ENCODE data around the gene THRA.

The THRA gene

DNA sequence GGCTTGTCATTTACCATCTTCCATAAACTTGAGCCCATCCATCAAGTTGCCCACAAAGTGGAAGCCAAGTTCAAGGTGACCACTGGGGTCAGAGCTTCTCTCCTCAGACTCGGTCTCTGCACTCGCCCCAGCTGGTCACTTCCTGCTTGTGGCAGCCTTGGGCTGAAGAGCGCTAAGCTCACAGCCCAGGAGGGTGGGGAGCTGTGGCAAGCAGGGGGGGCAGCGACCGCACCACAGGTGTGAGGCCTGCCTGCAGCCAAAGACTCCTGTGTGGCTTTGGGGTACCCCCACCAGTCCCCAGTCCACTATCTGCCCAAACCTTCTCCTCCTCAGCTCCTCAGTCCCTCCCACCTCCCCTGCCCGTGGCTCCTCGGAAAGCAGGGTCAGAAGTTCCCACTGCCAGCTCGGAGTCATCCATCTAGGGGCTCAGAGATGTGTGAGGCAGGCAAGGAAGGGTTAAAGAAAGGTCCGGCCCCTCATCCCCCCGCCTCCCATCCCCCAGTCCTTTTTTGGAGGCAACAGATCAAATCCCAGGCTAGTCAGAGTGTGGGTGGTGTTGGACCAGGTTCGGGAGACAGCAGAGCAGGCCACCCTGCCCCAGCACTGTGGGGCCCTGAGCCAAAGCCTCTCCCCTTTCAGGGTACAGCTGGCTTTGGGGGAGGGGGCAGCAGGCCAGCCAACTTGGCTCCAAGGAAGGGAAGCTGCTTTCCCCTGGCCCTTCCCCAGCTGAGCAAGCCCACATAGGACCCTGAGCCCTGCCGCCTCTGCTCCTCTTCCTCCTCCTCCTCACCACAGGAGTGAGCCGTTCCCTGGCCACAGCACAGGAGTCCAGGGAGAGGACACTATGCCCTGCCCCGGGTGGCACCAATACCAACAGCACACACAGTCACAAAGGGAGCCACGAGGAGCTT, 44.3 kb upstream of the THRA start:
- TF ChIP-seq, protein P1, sequence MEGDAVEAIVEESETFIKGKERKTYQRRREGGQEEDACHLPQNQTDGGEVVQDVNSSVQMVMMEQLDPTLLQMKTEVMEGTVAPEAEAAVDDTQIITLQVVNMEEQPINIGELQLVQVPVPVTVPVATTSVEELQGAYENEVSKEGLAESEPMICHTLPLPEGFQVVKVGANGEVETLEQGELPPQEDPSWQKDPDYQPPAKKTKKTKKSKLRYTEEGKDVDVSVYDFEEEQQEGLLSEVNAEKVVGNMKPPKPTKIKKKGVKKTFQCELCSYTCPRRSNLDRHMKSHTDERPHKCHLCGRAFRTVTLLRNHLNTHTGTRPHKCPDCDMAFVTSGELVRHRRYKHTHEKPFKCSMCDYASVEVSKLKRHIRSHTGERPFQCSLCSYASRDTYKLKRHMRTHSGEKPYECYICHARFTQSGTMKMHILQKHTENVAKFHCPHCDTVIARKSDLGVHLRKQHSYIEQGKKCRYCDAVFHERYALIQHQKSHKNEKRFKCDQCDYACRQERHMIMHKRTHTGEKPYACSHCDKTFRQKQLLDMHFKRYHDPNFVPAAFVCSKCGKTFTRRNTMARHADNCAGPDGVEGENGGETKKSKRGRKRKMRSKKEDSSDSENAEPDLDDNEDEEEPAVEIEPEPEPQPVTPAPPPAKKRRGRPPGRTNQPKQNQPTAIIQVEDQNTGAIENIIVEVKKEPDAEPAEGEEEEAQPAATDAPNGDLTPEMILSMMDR (IDR thresholded peaks at IDR 0.05; ENCODE audit: low read depth, low read length), result no peak
- DNase-seq (ENCODE audit: low read depth in 2 of 2), result peak; percentile 55 to 76
- peak overlapping the region in 1 of 2 donors; percentile 67 for H3K4me3 ChIP-seq (replicated peaks in 1 of 2; ENCODE audit: low read depth in 2 of 2, low read length in 2 of 2)

- TF ChIP-seq, protein P1 (IDR thresholded peaks at IDR 0.05; ENCODE audit: low read depth, low read length), result no peak
- peak overlapping the region in 1 of 2 donors; percentile 67 for H3K4me3 ChIP-seq (replicated peaks in 1 of 2; ENCODE audit: low read depth in 2 of 2, low read length in 2 of 2)
- peak; percentile 83 to 92 for DNase-seq (ENCODE audit: low read depth in 2 of 2)
These were observed 43.4 kb upstream of the THRA start for GRCh38 chr17:40019140-40019991.

GRCh38 chr17:40020146-40020545, 42.6 kb upstream of the THRA start:
- H3K4me3 ChIP-seq (replicated peaks in 1 of 2; ENCODE audit: low read depth in 2 of 2, low read length in 2 of 2), result no peak overlapping the region
- TF ChIP-seq, protein P1 (IDR thresholded peaks at IDR 0.05; ENCODE audit: low read depth, low read length), result no peak
- DNase-seq (ENCODE audit: low read depth in 2 of 2), result no peak

DNA sequence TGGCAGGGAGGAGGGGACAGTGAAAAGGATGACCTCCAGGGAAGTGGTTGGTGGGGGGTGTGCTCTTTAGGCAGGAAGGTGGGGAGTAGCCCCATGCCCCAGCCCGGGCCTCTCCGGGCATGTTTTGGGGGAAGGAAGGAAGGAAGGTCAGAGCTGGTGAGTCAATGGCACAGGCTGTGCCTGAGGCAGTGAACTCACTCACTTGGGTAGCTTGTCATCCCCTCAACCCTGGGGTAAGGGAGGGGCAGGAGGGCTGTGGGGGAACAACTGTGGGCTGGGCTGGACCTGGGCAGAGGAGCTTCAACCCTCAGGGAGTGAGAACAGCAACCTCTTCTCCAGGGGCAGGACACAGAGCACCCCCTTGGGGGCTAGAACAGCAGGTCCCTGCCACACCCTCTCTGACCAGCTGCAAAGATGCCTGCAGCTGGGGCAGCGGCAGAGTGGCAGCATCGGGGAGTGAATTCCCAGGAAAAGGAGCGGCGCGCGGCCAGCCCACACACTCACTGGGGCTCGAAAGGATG, 41.3 kb upstream of the THRA start:
- TF ChIP-seq, protein P1 (IDR thresholded peaks at IDR 0.05; ENCODE audit: low read depth, low read length), result no peak
- H3K4me3 ChIP-seq (replicated peaks in 1 of 2; ENCODE audit: low read depth in 2 of 2, low read length in 2 of 2), result no peak overlapping the region
- peak; percentile 68 to 76 for DNase-seq (ENCODE audit: low read depth in 2 of 2)

DNA sequence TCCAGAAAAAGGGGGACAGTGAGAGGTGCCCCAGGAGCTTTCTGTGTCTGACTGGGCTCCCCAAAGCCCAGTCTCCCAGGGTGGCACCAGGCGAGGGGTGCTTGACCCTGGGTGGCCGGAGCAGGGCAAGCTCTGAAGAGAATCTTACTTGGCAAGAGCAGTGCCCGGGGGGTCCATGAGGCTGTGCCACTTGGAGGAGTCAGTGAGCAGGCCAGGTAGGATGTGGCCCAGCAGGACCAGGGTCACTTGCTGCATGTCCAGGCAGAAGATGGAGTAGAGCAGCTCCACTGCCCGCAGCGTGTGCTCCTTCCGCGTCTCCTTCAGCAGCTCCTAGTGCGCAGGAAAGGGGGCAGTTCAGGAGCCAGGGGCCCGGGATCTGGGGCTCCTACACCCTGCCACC, 40.3 kb upstream of the THRA start:
- TF ChIP-seq, protein P1 (IDR thresholded peaks at IDR 0.05; ENCODE audit: low read depth, low read length), result no peak
- no peak overlapping the region for H3K4me3 ChIP-seq (replicated peaks in 1 of 2; ENCODE audit: low read depth in 2 of 2, low read length in 2 of 2)
- DNase-seq (ENCODE audit: low read depth in 2 of 2), result no peak

DNA sequence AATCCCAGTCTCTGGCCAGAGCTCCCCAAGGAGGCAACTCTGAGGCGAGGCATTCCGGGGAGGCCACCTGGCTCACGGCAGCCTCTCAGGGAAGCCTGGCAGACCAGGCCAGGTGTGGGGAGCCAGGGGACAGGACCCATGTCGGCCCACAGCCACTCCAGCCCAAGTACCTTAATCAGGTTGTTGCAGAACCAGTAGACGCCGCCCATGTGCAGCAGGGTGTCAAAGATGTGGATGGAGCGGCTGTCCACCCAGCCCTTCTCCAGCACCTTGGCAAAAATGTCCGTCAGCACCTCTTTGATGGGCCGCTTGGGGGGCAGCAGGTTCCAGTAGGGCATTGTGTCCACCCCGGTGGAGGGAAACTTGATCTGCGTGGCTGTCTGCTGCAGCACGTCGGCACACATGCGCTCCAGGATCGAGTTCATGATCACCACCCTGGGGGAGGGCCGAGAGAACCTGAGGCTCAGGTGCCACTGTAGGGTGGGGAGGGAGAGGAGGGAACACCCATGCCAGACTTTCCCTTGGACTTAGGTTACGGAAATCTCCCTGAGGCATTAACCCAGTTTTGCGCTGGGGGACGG, 39.7 kb upstream of the THRA start:
- DNase-seq (ENCODE audit: low read depth in 2 of 2), result no peak
- TF ChIP-seq, protein P1 (IDR thresholded peaks at IDR 0.05; ENCODE audit: low read depth, low read length), result no peak
- no peak overlapping the region for H3K4me3 ChIP-seq (replicated peaks in 1 of 2; ENCODE audit: low read depth in 2 of 2, low read length in 2 of 2)
